Measurements from ENCODE around the gene CSE1L. TPM values are rescaled to one million over a fixed set of nuclear protein-coding genes. Genes with fewer than 3 reads are reported as not detected.
"Not testable (repeated sequence)": the region's sequence is repeated elsewhere in the genome, so short reads cannot be mapped to it uniquely, and the experiment has no call there.

Gene CSE1L
- total RNA-seq, 2 donors from 2014 or later, result 33.3 to 82.7 TPM

DNA sequence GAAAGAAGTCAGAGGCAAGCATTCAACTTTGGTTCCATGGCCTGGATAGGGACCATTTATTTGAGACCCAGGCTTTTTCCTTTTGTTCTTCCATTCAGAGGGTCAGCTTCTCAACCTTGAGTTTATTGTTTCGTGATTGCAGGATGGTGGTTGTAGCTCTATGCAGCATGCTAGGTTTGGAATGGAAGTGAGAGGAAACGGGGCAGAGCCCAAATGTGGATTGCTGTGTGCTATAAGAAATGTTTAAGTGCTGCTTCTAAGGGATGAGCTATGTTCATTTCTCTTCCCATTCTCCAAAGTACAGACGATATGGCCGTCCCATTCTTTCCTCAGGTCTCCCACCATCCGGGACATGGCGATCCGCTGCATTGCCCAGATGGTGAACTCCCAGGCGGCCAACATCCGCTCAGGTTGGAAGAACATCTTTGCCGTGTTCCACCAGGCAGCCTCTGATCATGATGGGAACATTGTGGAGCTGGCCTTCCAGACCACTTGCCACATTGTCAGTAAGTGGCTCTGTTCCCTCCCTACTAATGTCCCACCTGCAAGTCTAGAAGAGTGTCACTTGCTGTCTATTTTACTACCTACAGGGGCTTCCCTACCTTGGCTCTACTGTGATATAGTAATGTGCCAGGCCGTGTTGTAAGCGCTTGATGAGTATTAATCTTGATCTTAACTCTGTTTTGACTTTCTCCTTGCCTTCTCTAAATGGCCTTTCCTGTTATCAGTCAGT is 36.0 kb upstream of the CSE1L start:
- TF ChIP-seq, protein P1, sequence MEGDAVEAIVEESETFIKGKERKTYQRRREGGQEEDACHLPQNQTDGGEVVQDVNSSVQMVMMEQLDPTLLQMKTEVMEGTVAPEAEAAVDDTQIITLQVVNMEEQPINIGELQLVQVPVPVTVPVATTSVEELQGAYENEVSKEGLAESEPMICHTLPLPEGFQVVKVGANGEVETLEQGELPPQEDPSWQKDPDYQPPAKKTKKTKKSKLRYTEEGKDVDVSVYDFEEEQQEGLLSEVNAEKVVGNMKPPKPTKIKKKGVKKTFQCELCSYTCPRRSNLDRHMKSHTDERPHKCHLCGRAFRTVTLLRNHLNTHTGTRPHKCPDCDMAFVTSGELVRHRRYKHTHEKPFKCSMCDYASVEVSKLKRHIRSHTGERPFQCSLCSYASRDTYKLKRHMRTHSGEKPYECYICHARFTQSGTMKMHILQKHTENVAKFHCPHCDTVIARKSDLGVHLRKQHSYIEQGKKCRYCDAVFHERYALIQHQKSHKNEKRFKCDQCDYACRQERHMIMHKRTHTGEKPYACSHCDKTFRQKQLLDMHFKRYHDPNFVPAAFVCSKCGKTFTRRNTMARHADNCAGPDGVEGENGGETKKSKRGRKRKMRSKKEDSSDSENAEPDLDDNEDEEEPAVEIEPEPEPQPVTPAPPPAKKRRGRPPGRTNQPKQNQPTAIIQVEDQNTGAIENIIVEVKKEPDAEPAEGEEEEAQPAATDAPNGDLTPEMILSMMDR (IDR thresholded peaks at IDR 0.05), result no peak
- no peaks in the 10 kb centered on the region for H3K9me3 ChIP-seq
- DNase-seq, result no peak
- no peaks in the 10 kb centered on the region for H3K4me1 ChIP-seq
- no peak overlapping the region for H3K27ac ChIP-seq
- no peak overlapping the region for H3K4me3 ChIP-seq
- intact Hi-C loops (cut with DNase I), result loop anchor here (10.0 kb wide), 1 partner anchor 65 kb away; no protein-coding TSS in a partner anchor
- H3K36me3 ChIP-seq, result no peaks in the 10 kb centered on the region
- no peaks in the 10 kb centered on the region for H3K27me3 ChIP-seq
- no peak overlapping the region for H3K9ac ChIP-seq (ENCODE audit: low read depth in 2 of 2, low read length in 2 of 2)

DNA sequence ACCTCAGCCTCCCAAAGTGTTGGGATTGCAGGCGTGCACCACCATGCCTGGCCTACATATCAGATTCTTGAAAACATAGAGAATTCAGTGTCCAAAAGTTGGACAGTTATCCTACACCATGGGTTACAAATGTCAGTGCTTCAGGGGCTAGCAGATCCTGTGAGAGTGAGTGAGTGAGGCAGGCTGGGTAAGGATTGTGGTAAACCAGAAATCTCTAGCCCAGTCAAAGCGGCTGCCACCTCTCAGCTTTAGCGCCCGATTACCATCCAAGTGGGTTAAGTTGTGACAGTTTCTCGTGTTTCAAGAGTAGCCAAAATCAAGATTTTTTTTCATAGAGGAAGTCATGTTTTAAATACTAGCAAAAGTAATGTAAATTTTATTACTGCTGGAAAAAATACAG is 21.9 kb upstream of the CSE1L start:
- H3K36me3 ChIP-seq, result peaks cover 10% of the 10 kb centered on the region
- no peaks in the 10 kb centered on the region for H3K9me3 ChIP-seq
- no peak overlapping the region for H3K4me3 ChIP-seq
- TF ChIP-seq, protein P1 (IDR thresholded peaks at IDR 0.05), result no peak
- H3K4me1 ChIP-seq, result no peaks in the 10 kb centered on the region
- no peak overlapping the region for H3K27ac ChIP-seq
- intact Hi-C loops (cut with DNase I), result no loop called here
- no peak overlapping the region for H3K9ac ChIP-seq (ENCODE audit: low read depth in 2 of 2, low read length in 2 of 2)
- no peak for DNase-seq
- H3K27me3 ChIP-seq, result no peaks in the 10 kb centered on the region

DNA sequence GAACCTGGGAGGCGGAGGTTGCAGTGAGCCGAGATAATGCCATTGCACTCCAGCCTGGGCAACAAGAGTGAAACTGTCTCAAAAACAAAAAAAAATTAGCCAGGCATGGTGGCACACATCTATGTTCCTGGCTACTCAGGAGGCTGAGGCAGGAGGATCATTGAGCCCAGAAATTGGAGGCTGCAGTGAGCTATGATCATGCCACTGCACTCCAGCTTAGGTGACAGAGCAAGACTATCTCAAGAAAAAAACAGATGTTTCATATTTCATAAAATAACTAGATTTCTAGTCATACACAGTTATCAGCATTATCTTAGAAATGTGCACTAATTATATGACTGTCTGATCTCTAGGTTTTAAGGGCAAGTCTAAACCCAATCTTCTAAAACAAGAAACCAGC is 17.9 kb upstream of the CSE1L start:
- H3K27ac ChIP-seq; H3K9me3 ChIP-seq; H3K27me3 ChIP-seq; H3K4me3 ChIP-seq; DNase-seq; H3K4me1 ChIP-seq; H3K9ac ChIP-seq (ENCODE audit: low read depth in 2 of 2, low read length in 2 of 2); intact Hi-C loops (cut with DNase I): not testable (repeated sequence)
- H3K36me3 ChIP-seq, result peaks cover 17% of the 10 kb centered on the region

DNA sequence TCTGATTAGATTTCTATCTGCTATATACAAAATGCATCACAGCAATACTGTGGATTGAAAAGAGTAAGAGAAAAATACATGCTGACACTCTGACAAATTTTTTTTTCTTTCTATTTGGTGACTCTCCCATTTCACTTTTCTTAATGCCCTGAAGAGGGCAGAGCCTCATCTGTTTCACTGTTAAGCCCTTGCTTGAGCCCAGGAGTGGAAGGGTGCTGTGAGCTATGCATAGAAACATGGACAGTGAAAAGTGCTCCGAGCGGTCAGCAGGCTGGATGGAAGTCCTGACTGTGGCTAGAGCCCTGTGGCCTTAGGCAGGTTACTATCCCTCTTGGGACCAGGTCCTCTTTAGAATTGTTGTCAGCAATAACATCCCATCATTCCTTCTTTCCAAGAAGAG is 17.4 kb upstream of the CSE1L start:
- no peak for DNase-seq
- no peaks in the 10 kb centered on the region for H3K9me3 ChIP-seq
- no peaks in the 10 kb centered on the region for H3K4me1 ChIP-seq
- intact Hi-C loops (cut with DNase I), result no loop called here
- H3K4me3 ChIP-seq, result no peak overlapping the region
- H3K27ac ChIP-seq, result no peak overlapping the region
- no peaks in the 10 kb centered on the region for H3K27me3 ChIP-seq
- H3K36me3 ChIP-seq, result peaks cover 22% of the 10 kb centered on the region
- TF ChIP-seq, protein P1 (IDR thresholded peaks at IDR 0.05), result no peak
- H3K9ac ChIP-seq (ENCODE audit: low read depth in 2 of 2, low read length in 2 of 2), result no peak overlapping the region

DNA sequence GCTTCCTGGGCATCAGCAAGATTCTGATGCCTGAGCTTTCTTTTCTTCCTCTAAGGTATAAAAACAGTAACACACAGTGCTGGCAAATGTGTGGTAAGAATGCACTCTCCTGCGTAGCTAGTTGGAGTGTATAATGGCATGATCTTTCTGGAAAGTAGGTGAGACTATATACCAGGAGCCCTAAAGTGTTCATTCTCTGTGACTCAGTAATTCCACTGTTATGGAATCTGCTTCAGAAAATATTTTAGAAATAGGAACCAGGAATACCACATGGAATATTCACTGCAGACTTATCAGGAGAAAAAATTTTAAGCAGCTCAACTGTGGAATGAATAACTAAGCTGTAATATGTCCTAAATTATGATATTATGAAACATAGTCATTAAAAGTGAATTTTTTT is 16.9 kb upstream of the CSE1L start:
- Histone ChIP-seq H3K27ac (no peak overlapping the region), H3K4me3 (no peak overlapping the region), H3K9me3 (no peaks in the 10 kb centered on the region), H3K27me3 (no peaks in the 10 kb centered on the region), H3K4me1 (no peaks in the 10 kb centered on the region), H3K9ac (ENCODE audit: low read depth in 2 of 2, low read length in 2 of 2) (no peak overlapping the region), H3K36me3 (peaks cover 22% of the 10 kb centered on the region)
- DNase-seq, result no peak
- TF ChIP-seq, protein P1 (IDR thresholded peaks at IDR 0.05), result no peak
- intact Hi-C loops (cut with DNase I), result no loop called here

DNA sequence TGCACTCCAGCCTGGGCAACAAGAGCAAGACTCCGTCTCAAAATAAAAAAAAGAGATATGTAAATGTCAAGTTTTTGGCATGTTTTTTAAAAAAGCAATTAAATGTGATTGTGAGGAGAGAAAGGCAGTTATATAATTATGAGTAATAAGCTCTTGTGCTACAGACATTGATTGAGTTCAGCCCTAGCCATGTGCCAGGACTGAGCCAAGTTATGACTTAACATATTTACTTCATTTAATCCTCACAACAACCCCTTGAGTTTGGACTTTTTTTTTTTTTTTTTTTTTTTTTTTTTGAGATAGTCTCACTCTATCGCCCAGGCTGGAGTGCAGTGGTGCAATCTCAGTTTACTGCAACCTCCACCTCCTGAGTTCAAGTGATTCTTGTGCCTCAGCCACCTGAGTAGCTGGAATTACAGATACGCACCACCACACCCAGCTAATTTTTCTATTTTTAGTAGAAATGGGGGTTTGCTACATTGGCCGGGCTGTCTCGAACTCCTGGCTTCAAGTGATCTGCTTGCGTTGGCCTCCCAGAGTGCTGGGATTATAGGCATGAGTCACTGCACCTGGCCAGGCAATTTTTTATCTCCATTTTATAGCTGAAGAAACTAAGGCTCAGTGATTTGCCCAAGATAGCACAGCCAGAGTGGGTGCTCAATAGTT is 15.0 kb upstream of the CSE1L start:
- TF ChIP-seq, protein P1 (IDR thresholded peaks at IDR 0.05), result no peak
- peaks cover 22% of the 10 kb centered on the region for H3K36me3 ChIP-seq
- no peaks in the 10 kb centered on the region for H3K9me3 ChIP-seq
- no peaks in the 10 kb centered on the region for H3K4me1 ChIP-seq
- no peak overlapping the region for H3K27ac ChIP-seq
- no peak for DNase-seq
- no peak overlapping the region for H3K4me3 ChIP-seq
- no peaks in the 10 kb centered on the region for H3K27me3 ChIP-seq
- no peak overlapping the region for H3K9ac ChIP-seq (ENCODE audit: low read depth in 2 of 2, low read length in 2 of 2)
- intact Hi-C loops (cut with DNase I), result no loop called here

All from colonic mucosa (tissue), 4 donors.